GM21526 (cell line): ENCODE results near the gene NUTM2A.
"Not testable (repeated sequence)": the region's sequence is repeated elsewhere in the genome, so short reads cannot be mapped to it uniquely, and the experiment has no call there.

Experiments
- ATAC-seq: cut with Tn5 transposase; IDR thresholded peaks from one replicate; pipeline ENCODE4 v1.9.1; 2021; ENCODE audit warnings: moderate library complexity; ENCODE audit not compliant: unreplicated experiment, low FRiP score

NUTM2A gene

DNA sequence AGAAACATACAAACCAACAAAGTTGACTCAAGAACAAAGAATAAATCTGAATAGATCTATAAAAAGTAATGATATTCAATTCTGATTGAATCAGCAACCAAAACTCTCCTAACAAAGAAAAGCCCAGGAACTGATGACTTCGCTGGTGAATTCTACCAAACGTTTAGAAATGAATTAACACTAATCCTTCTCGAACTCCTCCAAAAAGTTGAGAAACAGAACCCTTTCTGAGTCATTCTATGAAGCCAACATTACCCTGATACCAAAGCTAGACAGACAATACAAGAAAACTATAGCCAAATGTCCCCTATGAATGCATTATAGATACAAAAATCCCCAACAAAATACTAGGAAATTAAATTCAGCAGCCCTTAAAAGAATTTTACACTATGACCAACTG lies 16.9 kb downstream of the NUTM2A start:
- ATAC-seq, result not testable (repeated sequence)

GRCh38 chr10:87247335-87247734 lies 22.1 kb downstream of the NUTM2A start:
- ATAC-seq, result not testable (repeated sequence)

DNA sequence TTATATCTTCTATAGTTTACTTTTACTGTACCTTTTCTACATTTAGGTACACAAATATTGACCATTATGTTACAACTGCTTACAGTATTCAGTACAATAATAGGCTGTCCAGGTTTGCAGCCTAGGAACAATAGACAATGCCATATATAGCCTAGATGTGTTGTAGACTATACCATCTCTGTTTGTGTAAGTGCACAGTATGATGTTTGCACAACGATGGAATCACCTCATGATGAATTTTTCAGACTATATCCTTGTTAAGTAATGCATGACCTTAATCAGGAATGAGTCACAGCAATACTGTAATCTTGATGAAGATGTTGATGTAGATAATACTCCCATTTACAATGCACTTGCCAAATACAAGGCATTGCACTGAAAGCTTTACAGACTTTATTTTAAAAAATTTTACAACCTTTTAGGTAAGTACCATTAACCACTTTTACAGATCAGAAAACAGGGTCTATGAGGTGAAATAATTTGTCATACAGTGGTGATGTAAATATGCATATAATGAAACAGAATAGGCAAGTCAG lies 23.6 kb downstream of the NUTM2A start:
- not testable (repeated sequence) for ATAC-seq

DNA sequence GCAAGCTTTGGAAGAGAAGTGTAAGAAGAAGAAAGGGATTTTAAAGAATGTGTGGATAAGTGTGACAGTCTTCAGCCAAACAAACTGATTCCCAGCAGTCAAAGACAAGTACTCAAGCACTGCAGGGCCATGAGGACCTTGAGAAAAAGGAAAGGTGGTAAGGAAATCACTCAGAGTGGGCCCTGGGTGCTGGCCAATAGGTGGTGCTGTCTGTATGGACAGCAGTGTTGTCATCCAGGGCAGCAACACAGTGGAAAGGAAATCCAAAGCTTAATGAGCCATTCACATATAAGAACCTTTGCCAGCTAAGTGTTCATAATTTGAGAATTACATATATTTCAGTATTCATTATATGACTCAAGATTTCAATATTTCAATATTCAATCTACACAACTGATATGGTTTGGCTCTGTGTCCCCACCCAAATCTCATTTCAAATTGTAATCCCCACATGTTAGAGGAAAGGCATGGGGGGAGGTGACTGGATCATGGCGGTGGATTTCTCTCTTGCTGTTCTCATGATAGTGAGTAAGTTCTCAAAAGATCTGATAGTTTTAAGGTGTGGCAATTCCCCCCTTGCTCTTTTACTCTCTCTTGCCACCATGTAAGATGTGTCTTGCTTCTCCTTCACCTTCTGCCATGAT lies 55.6 kb downstream of the NUTM2A start:
- ATAC-seq, result not testable (repeated sequence)
